ENCODE measurements around the gene ACTR6. TPM values are rescaled to one million over a fixed set of nuclear protein-coding genes. Genes with fewer than 3 reads are reported as not detected.

The ACTR6 gene
- total and polyA plus RNA-seq, 9 of the 15 experiments (the other 6 are each of a cell fraction or from before 2014, with no cell fraction given) = 26.1 to 109 (median 70.9) TPM

DNA sequence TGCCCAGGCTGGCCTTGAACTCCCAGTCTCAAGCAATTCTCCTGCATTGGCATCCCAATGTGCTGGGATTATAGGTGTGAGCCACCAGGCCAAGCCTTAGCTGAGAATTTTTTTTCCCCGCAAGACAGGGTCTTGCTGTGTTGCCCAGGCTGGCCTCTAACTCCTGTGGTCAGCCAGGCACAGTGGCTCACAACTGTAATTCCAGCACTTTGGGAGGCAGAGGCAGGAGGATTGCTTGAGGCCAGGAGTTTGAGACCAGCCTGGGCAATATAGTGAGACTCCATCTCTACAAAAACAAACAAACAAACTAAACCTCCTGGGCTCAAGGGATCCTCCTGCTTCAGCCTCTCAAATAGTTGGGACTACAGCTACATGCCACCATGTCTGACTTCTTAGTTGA, 39.0 kb downstream of the ACTR6 start:
- H2AFZ ChIP-seq (ENCODE audit: low read depth, low read length) = no peak overlapping the region
- H3K9me1 ChIP-seq (ENCODE audit: control insufficient read depth, insufficient read depth, low read length) = no peaks in the 10 kb centered on the region
- DNase-seq (ENCODE audit: extremely low read depth in 1 of 4, low spot score in 3 of 4) (no peak), ATAC-seq (no peak), FAIRE-seq (no peak)
- no peak overlapping the region for H3K4me3 ChIP-seq
- H3K4me2 ChIP-seq (ENCODE audit: insufficient read depth, low read length) = no peak overlapping the region
- no TSS peak for BruUV-seq (replicated peaks)
- no peaks in the 10 kb centered on the region for H3K27me3 ChIP-seq (ENCODE audit: control insufficient read depth in 2 of 2, insufficient read depth in 2 of 2, low read length in 2 of 2)
- H3K79me2 ChIP-seq (ENCODE audit: control insufficient read depth, insufficient read depth, low read length) = no peaks in the 10 kb centered on the region
- CTCF ChIA-PET (ENCODE audit: low intra/inter-chr PET ratio) = no interaction called here
- no peaks in the 10 kb centered on the region for H3K36me3 ChIP-seq (ENCODE audit: control insufficient read depth, insufficient read depth, low read length)
- intact Hi-C loops (cut with micrococcal nuclease) = no loop called here
- WGBS (ENCODE audit: insufficient coverage, low coverage, missing lambda C conversion rate) = 83% methylated on average over 1 of the region's 1 CpG
- in situ Hi-C loops (cut with MboI) = no loop called here
- POLR2A ChIA-PET = no interaction called here
- no peak overlapping the region for H3K9ac ChIP-seq (ENCODE audit: insufficient read depth in 1 of 2, low read depth in 2 of 2, low read length in 2 of 2)
- no peaks in the 10 kb centered on the region for H4K20me1 ChIP-seq (replicated peaks; ENCODE audit: control insufficient read depth, insufficient read depth, low read length)
- no peak overlapping the region for H3K27ac ChIP-seq (ENCODE audit: extremely low read depth, low read depth, low read length)
- H3K4me1 ChIP-seq (replicated peaks in 1 of 2; ENCODE audit: control insufficient read depth in 2 of 2, insufficient read depth in 2 of 2, low read length in 2 of 2) = no peaks in the 10 kb centered on the region
- H3K9me3 ChIP-seq (replicated peaks; ENCODE audit: control insufficient read depth, insufficient read depth, low read depth, low read length) = no peaks in the 10 kb centered on the region
- TF ChIP-seq ATF1 (CRISPR knock-in tag; IDR thresholded peaks at IDR 0.05) (no peak), ATF1 (tag; IDR thresholded peaks at IDR 0.05) (no peak), DMBX1 (CRISPR knock-in tag; IDR thresholded peaks at IDR 0.05; ENCODE audit: borderline replicate concordance) (no peak), ZNF75A (CRISPR knock-in tag; IDR thresholded peaks at IDR 0.05) (no peak), ZNF785 (CRISPR knock-in tag; IDR thresholded peaks at IDR 0.05) (no peak), EGR1 (conservative IDR thresholded peaks at IDR 0.05) (no peak), GATAD2B (IDR thresholded peaks at IDR 0.05; ENCODE audit: borderline replicate concordance) (no peak), KLF1 (tag; IDR thresholded peaks at IDR 0.05) (no peak)
- TF ChIP-seq, protein P1, sequence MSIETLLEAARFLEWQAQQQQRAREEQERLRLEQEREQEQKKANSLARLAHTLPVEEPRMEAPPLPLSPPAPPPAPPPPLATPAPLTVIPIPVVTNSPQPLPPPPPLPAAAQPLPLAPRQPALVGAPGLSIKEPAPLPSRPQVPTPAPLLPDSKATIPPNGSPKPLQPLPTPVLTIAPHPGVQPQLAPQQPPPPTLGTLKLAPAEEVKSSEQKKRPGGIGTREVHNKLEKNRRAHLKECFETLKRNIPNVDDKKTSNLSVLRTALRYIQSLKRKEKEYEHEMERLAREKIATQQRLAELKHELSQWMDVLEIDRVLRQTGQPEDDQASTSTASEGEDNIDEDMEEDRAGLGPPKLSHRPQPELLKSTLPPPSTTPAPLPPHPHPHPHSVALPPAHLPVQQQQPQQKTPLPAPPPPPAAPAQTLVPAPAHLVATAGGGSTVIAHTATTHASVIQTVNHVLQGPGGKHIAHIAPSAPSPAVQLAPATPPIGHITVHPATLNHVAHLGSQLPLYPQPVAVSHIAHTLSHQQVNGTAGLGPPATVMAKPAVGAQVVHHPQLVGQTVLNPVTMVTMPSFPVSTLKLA (conservative IDR thresholded peaks at IDR 0.05) = no peak
- TF ChIP-seq, protein P2, sequence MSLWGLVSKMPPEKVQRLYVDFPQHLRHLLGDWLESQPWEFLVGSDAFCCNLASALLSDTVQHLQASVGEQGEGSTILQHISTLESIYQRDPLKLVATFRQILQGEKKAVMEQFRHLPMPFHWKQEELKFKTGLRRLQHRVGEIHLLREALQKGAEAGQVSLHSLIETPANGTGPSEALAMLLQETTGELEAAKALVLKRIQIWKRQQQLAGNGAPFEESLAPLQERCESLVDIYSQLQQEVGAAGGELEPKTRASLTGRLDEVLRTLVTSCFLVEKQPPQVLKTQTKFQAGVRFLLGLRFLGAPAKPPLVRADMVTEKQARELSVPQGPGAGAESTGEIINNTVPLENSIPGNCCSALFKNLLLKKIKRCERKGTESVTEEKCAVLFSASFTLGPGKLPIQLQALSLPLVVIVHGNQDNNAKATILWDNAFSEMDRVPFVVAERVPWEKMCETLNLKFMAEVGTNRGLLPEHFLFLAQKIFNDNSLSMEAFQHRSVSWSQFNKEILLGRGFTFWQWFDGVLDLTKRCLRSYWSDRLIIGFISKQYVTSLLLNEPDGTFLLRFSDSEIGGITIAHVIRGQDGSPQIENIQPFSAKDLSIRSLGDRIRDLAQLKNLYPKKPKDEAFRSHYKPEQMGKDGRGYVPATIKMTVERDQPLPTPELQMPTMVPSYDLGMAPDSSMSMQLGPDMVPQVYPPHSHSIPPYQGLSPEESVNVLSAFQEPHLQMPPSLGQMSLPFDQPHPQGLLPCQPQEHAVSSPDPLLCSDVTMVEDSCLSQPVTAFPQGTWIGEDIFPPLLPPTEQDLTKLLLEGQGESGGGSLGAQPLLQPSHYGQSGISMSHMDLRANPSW (CRISPR knock-in tag; IDR thresholded peaks at IDR 0.05) = no peak

Data from K562 (cell line).